ENCODE data around the gene CUBN.

Gene CUBN

DNA sequence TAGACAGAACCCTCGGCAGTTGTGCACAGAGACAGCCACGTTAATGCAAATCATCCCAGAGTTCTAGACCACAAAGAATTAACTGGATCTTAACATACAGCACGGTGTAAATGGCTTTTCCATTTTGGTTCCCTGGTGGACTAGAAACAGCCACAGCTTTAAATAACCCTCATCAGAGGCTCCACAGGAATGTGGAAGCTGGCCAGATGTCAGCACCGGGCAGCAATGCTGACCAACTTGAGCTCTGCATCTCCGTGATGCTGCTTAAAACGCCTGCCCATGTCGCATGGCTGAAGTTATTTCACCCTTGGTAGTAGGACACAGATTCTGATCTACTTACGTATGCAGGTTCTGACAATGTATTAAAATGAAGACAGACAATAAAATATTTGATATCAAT lies 336.9 kb downstream of the CUBN start:
- DNase-seq (ENCODE audit: low read depth), result peak; percentile 56
- TF ChIP-seq, protein P1, sequence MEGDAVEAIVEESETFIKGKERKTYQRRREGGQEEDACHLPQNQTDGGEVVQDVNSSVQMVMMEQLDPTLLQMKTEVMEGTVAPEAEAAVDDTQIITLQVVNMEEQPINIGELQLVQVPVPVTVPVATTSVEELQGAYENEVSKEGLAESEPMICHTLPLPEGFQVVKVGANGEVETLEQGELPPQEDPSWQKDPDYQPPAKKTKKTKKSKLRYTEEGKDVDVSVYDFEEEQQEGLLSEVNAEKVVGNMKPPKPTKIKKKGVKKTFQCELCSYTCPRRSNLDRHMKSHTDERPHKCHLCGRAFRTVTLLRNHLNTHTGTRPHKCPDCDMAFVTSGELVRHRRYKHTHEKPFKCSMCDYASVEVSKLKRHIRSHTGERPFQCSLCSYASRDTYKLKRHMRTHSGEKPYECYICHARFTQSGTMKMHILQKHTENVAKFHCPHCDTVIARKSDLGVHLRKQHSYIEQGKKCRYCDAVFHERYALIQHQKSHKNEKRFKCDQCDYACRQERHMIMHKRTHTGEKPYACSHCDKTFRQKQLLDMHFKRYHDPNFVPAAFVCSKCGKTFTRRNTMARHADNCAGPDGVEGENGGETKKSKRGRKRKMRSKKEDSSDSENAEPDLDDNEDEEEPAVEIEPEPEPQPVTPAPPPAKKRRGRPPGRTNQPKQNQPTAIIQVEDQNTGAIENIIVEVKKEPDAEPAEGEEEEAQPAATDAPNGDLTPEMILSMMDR (conservative IDR thresholded peaks at IDR 0.05; ENCODE audit: low read depth, low read length), result no peak
- no peak overlapping the region for H3K4me3 ChIP-seq (ENCODE audit: low read length)

DNA sequence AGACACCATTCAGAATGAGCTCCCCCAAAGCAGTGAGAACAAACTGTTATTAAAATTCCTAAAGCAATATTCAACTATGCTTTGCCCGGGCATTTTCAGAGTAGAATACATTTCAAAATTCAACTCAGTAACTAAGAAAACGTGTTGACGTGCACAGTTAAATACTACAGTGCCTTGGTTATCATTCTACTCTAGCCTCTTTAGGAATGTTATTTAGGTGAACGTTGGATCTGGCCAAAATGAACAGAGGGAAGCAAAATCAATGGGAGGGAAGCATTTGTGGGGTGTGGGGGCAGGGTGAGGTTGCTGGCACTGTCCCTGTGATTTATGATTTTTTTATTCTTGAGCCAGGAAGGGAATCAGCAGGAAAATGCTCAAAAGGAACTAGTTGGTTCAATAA lies 339.8 kb downstream of the CUBN start:
- DNase-seq (ENCODE audit: low read depth), result no peak
- TF ChIP-seq, protein P1 (conservative IDR thresholded peaks at IDR 0.05; ENCODE audit: low read depth, low read length), result no peak
- H3K4me3 ChIP-seq (ENCODE audit: low read length), result no peak overlapping the region

DNA sequence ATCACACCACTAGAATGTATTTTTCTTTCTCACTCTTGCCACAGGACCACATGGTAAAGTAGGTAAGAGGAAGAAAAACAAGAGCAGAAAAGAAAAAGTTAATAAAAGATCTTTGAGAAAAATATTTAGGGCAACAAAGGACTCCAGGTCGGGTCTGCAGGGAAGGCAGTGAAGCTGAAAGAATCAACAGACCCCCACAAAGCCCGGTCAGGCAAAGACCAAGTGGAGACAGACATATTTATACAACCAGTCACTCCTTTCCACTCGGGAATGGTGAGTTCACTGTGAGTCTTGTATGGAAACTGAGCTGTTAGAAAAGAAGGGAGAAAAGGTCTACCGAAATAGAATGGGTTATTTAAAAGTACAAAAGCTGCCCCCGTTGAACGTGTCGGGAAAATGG lies 340.4 kb downstream of the CUBN start:
- no peak for DNase-seq (ENCODE audit: low read depth)
- TF ChIP-seq, protein P1 (conservative IDR thresholded peaks at IDR 0.05; ENCODE audit: low read depth, low read length), result no peak
- H3K4me3 ChIP-seq (ENCODE audit: low read length), result no peak overlapping the region

DNA sequence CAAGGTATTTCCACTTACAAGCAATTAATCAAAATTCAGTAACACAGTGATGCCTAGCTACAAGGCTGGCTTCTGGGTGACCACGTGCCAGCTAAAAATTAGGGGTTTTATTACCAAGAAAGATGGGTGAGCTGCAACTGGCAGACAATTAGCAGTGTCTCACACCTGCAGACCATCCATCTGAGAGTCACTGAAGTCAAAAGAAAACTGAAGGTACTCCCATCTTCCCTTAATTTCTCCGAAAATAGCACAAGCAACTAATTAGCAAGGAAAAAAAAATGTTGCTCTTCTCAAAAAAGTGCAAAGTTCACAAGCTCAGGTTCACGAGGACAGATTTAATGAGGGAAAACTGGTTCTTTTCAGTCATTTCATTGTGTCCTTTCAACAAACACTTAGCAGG lies 340.8 kb downstream of the CUBN start:
- DNase-seq (ENCODE audit: low read depth), result no peak
- TF ChIP-seq, protein P1 (conservative IDR thresholded peaks at IDR 0.05; ENCODE audit: low read depth, low read length), result no peak
- no peak overlapping the region for H3K4me3 ChIP-seq (ENCODE audit: low read length)

DNA sequence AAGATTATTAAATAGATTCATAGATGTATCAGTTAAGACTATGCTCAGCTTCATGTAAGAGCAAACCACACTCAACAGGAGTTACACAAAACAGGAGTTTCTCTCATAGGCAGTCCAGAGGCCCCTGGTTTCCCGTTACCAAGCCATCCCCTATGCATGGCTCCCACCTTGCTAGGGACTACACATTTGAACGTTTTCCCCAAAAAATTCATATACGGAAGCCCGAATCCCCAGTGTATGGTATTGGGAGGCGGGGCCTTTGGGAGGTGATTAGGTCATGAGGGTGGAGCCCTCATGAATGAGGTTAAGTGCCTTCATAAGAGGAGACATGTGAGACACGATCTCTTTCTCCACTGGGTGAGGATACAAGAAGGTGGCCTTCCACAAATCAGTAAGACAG lies 341.5 kb downstream of the CUBN start:
- no peak overlapping the region for H3K4me3 ChIP-seq (ENCODE audit: low read length)
- no peak for DNase-seq (ENCODE audit: low read depth)
- TF ChIP-seq, protein P1 (conservative IDR thresholded peaks at IDR 0.05; ENCODE audit: low read depth, low read length), result no peak

DNA sequence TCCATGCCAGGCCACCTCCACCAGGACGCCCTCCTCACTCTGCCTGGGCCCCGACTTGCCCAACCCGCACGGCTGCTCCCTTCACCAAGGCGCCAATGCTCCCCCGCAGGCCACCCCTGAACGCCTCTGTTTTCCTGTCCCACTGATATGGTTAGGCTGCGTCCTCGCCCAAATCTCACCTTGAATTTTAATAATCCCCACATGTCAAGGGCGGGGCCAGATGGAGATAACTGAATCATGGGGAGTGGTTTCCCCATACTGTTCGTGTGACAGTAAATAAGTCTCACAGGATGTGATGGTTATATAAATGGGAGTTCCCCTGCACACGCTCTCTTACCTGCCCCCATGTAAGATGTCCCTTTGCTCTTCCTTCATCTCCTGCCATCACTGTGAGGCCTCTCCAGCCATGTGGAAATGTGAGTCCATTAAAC lies 342.2 kb downstream of the CUBN start:
- DNase-seq (ENCODE audit: low read depth), result no peak
- TF ChIP-seq, protein P1 (conservative IDR thresholded peaks at IDR 0.05; ENCODE audit: low read depth, low read length), result no peak

DNA sequence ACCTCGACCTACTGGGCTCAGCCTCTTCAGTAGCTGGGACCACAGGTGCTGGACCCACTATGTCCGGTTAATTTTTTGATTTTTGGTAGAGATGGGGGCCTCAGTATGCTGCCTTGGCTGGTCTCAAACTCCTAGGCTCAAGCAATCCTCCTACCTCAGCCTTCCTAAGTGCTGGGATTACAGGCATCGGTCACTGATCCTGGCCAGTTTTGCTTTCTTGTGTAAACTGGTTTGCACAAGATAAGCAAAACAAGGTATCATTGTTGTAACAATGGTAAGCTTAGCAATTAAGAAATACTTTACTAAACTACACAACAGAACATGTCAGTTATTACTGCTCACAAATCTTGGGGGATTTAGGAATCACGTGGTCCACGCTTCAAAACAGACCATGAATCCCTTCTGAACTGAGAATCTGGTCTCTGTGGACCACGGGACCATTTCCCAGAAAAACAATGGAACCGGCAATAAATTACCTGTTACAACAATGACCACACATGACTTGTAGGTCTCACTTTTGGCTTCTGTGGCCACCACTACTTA lies 349.2 kb downstream of the CUBN start:
- no peak overlapping the region for H3K4me3 ChIP-seq (ENCODE audit: low read length)
- TF ChIP-seq, protein P1 (conservative IDR thresholded peaks at IDR 0.05; ENCODE audit: low read depth, low read length), result no peak
- DNase-seq (ENCODE audit: low read depth), result peak; percentile 68

More for the DNA sequence above, 342.2 kb downstream of the CUBN start:
- no peak overlapping the region for H3K4me3 ChIP-seq (ENCODE audit: low read length)

Data from retinal pigment epithelial cell (primary cell).